Activated naive CD8-positive, alpha-beta T cell treated with anti-CD3 and anti-CD28 coated beads for 36 hours (primary cell): ENCODE results near the gene PMEPA1. TPM values are rescaled to one million over a fixed set of nuclear protein-coding genes. Genes with fewer than 3 reads are reported as not detected.

Experiments
- DNase-seq: peaks from one replicate; pipeline ENCODE4 v3.0.0; 2021
- H3K27ac Mint-ChIP-seq: one replicate; pipeline ENCODE4 v1.8.0; 2022; ENCODE audit warnings: mild to moderate bottlenecking, moderate library complexity, mixed read lengths
- H3K27me3 Mint-ChIP-seq: one replicate; pipeline ENCODE4 v1.8.0; 2022; ENCODE audit warnings: mild to moderate bottlenecking, mixed read lengths
- H3K36me3 Mint-ChIP-seq: one replicate; pipeline ENCODE4 v1.8.0; 2021; ENCODE audit warnings: mild to moderate bottlenecking, mixed read lengths
- H3K4me1 Mint-ChIP-seq: one replicate; pipeline ENCODE4 v1.8.0; 2021; ENCODE audit warnings: mixed read lengths
- H3K4me3 Mint-ChIP-seq: one replicate; pipeline ENCODE4 v1.8.0; 2022; ENCODE audit warnings: mild to moderate bottlenecking, moderate library complexity, mixed read lengths
- H3K9me3 Mint-ChIP-seq: one replicate; pipeline ENCODE4 v1.8.0; 2022; ENCODE audit warnings: mixed read lengths
- total RNA-seq, 2 experiments: library from RNA; stranded (reverse); gene quantifications; one replicate each; pipeline ENCODE4 v1.2.3, GENCODE V29; 2021

The PMEPA1 gene
- total RNA-seq, 2 experiments from 2014 or later = 1.0 to 1.7 TPM

DNA sequence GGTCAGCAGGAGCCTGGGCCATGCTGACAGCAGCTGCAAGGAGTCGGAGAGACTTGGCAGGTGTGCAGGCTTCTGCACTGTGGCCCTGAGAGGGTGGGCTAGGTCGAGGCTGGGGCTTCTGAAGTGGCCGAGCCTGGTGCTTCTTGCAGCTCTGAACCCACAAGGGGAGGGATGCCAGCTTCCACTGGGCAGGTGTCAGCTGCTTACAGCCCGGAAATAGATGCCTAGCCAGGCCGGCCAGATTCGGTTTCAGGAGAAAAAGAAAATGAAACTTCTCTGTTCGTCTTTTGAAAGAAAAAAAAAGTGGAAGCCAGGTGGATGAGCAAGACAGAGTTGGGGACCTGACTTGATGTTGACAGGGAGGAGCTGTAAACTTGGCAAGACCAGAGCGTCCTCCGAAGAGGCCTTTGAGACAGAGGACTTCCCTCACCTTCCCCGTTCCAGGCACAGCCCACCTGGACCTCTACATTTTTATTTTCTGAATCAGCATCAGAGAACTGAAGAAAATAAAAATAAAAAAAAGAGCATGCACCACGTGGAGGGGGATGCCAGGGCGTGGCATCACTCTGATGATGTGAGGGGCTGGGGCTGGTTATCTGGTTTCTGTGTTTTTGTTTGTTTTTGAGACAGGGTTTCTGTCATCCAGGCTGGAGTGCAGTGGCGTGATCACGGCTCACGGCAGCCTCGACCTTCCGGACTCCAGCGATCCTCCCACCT, 89.4 kb downstream of the PMEPA1 start, which contains the start of gene ZBP1:
ZBP1 (minus strand) TSS at position 153 of the 717 bp plus-strand sequence; CDS start at position 22, 131 bp downstream.
- DNase-seq = peak; percentile 69
- Mint-ChIP-seq H3K9me3 (peaks cover 6% of the 10 kb centered on the region), H3K27me3 (no peaks in the 10 kb centered on the region), H3K27ac (peak within 1 kb of the TSS; percentile 93), H3K4me3 (peak within 1 kb of the TSS; percentile 70), H3K4me1 (peaks cover 54% of the 10 kb centered on the region), H3K36me3 (peaks cover 16% of the 10 kb centered on the region)

DNA sequence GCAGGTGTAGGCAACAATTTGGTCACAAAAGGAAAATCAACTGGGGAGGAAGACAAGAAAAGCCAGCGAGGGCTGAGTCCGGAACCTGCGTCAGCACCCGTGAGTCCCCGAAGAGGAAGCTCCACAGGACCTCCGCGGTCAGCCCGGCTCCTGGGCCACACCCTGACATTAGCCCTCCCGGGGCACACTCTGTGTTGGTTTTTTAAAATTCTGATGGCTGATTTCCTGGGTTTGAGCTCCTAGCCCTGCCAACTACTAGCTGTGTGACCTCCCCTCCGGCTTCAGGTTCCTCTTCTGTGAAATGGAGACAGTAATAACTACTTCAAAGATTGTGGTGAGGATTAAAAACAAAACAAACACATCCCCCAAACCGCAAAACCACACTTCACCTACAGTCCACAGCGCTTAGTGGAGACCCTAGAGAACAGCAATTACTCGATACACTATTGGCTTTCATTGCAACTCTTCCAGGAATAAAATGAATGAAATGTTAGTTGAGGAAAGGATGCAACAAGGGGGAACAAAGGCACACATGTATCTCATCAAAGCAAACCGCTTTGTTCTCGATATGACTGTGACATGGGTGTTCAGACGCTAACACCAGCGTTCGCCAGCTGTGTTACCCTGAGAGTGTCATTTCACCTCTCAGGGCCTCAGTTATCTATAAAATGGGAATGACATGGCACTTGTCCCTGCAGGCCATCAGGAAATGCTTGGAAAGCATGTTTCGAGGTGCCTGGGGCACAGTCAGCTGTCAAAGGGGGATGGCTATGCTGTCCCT, 90.6 kb downstream of the PMEPA1 start:
- Mint-ChIP-seq H3K36me3 (peaks cover 5% of the 10 kb centered on the region), H3K27ac (peak overlapping the region; percentile 93), H3K4me3 (peak overlapping the region; percentile 70), H3K9me3 (no peaks in the 10 kb centered on the region), H3K4me1 (peaks cover 54% of the 10 kb centered on the region), H3K27me3 (no peaks in the 10 kb centered on the region)
- peak; percentile 78 for DNase-seq

DNA sequence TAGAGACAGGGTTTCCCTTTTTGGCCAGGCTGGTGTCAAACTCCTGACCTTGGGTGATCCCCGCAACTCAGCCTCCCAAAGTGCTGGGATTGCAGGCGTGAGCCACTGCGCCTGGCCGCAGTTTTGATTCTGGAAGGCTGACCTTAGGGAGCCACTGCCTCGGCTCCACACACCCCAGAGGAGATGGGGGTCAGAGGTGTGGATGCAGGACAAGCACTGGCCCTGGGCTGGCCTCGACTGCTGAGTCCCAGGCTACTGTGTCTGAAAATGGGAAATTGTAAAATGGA, 91.1 kb downstream of the PMEPA1 start:
- peaks cover under 1% of the 10 kb centered on the region for H3K36me3 Mint-ChIP-seq
- peak overlapping the region; percentile 70 for H3K4me3 Mint-ChIP-seq

GRCh38 chr20:57618091-57618763, 91.6 kb downstream of the PMEPA1 start:
- Mint-ChIP-seq H3K36me3 (no peaks in the 10 kb centered on the region), H3K9me3 (no peaks in the 10 kb centered on the region), H3K27me3 (no peaks in the 10 kb centered on the region), H3K4me1 (peaks cover 54% of the 10 kb centered on the region), H3K27ac (peak overlapping the region; percentile 93), H3K4me3 (peak overlapping the region; percentile 70)
- peak; percentile 57 for DNase-seq

More for the DNA sequence above, 91.1 kb downstream of the PMEPA1 start:
- DNase-seq = no peak
- Mint-ChIP-seq H3K27ac (peak overlapping the region; percentile 93), H3K9me3 (no peaks in the 10 kb centered on the region), H3K4me1 (peaks cover 54% of the 10 kb centered on the region), H3K27me3 (no peaks in the 10 kb centered on the region)

DNA sequence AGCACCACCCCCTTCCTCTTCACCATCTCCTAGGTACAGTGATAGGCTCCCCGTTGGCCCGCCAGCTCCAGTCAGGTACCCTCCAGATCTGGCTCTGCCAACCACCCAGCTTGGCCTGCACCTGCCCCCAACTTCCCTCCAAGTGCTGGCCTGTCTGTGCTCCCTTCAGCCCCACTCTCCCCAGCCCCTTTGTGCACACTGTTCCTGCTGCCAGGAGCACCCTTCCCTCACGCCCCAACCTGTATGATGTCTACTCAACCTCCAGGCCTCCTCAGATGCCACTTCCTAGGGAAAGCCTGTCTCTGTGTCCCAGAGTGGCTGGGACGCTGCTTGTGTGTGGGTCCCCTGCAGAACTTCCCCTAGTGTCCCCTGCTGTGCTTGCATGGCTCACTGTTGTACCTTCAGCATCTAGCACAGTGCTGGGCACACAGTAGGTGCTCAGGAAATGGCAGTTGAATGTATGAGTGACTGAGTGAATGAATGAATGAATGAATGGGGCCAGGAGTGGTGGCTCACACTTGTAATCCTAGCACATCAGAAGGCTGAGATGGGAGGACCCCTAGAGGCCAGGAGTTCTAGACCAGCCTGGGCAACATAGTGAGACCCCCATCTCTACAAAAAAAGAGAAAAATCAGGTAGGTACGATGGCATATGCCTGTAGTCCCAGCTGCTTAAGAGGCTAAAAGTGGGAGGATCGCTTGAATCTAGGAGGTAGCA, 92.6 kb downstream of the PMEPA1 start:
- H3K36me3 Mint-ChIP-seq = no peaks in the 10 kb centered on the region
- no peaks in the 10 kb centered on the region for H3K27me3 Mint-ChIP-seq
- peaks cover 48% of the 10 kb centered on the region for H3K4me1 Mint-ChIP-seq
- no peaks in the 10 kb centered on the region for H3K9me3 Mint-ChIP-seq
- no peak for DNase-seq
- H3K4me3 Mint-ChIP-seq = no peak overlapping the region
- H3K27ac Mint-ChIP-seq = peak overlapping the region; percentile 35

- Mint-ChIP-seq H3K27me3 (no peaks in the 10 kb centered on the region), H3K4me3 (no peak overlapping the region), H3K9me3 (no peaks in the 10 kb centered on the region), H3K36me3 (no peaks in the 10 kb centered on the region), H3K27ac (no peak overlapping the region), H3K4me1 (peaks cover 43% of the 10 kb centered on the region)
- DNase-seq = no peak
Observed at GRCh38 chr20:57616143-57616951, 93.5 kb downstream of the PMEPA1 start.

- H3K9me3 Mint-ChIP-seq = no peaks in the 10 kb centered on the region
- peaks cover 34% of the 10 kb centered on the region for H3K4me1 Mint-ChIP-seq
- no peak overlapping the region for H3K4me3 Mint-ChIP-seq
- no peaks in the 10 kb centered on the region for H3K27me3 Mint-ChIP-seq
- H3K36me3 Mint-ChIP-seq = peaks cover 2% of the 10 kb centered on the region
- no peak for DNase-seq
- no peak overlapping the region for H3K27ac Mint-ChIP-seq
Observed at GRCh38 chr20:57615445-57615811, 94.4 kb downstream of the PMEPA1 start.

GRCh38 chr20:57614490-57615444, 95.0 kb downstream of the PMEPA1 start:
- Mint-ChIP-seq H3K27me3 (no peaks in the 10 kb centered on the region), H3K4me1 (peaks cover 27% of the 10 kb centered on the region), H3K4me3 (no peak overlapping the region), H3K9me3 (no peaks in the 10 kb centered on the region), H3K27ac (no peak overlapping the region), H3K36me3 (peaks cover 2% of the 10 kb centered on the region)
- DNase-seq = no peak

GRCh38 chr20:57613481-57613921, 96.3 kb downstream of the PMEPA1 start:
- no peak for DNase-seq
- Mint-ChIP-seq H3K27ac (no peak overlapping the region), H3K36me3 (peaks cover 2% of the 10 kb centered on the region), H3K9me3 (no peaks in the 10 kb centered on the region), H3K4me3 (no peak overlapping the region), H3K27me3 (no peaks in the 10 kb centered on the region), H3K4me1 (peaks cover 19% of the 10 kb centered on the region)

DNA sequence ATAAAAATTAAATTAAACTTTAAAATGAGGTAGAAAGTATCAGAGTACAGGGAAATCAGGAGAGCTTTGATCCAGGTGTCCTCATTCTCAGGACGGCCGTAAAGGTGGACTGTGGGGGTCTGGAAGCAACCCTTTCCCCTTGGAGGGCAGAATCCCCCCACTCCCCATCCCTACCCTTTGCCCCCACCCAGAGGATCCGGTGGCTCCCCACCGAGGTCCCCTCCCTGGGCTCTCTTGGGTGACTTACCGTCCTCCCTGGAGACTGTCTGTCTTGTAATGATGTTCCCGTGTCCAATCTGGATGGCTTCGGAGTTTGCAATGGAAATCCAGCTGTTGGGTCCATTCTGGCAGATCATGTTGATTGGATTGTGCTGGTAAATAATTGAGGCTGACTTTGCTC, 96.9 kb downstream of the PMEPA1 start:
- H3K4me3 Mint-ChIP-seq = no peak overlapping the region

GRCh38 chr20:57612436-57612835, 97.4 kb downstream of the PMEPA1 start:
- no peak overlapping the region for H3K4me3 Mint-ChIP-seq
- no peaks in the 10 kb centered on the region for H3K9me3 Mint-ChIP-seq
- H3K27ac Mint-ChIP-seq = no peak overlapping the region
- peaks cover 8% of the 10 kb centered on the region for H3K4me1 Mint-ChIP-seq
- DNase-seq = no peak
- H3K27me3 Mint-ChIP-seq = no peaks in the 10 kb centered on the region
- H3K36me3 Mint-ChIP-seq = peaks cover 2% of the 10 kb centered on the region

More for the DNA sequence above, 96.9 kb downstream of the PMEPA1 start:
- no peak for DNase-seq
- Mint-ChIP-seq H3K4me1 (peaks cover 13% of the 10 kb centered on the region), H3K27ac (no peak overlapping the region), H3K9me3 (no peaks in the 10 kb centered on the region), H3K27me3 (no peaks in the 10 kb centered on the region), H3K36me3 (peaks cover 2% of the 10 kb centered on the region)

GRCh38 chr20:57611586-57612311, 98.1 kb downstream of the PMEPA1 start:
- Mint-ChIP-seq H3K36me3 (peaks cover 2% of the 10 kb centered on the region), H3K27me3 (no peaks in the 10 kb centered on the region), H3K4me1 (peaks cover under 1% of the 10 kb centered on the region), H3K27ac (no peak overlapping the region), H3K9me3 (no peaks in the 10 kb centered on the region), H3K4me3 (no peak overlapping the region)
- DNase-seq = no peak
